GM18517 (cell line): ENCODE measurements around the gene USP27X.

Experiments used
- ATAC-seq: cut with Tn5 transposase; IDR thresholded peaks from one replicate; pipeline ENCODE4 v1.9.1; 2021; ENCODE audit warnings: mild to moderate bottlenecking, moderate library complexity; ENCODE audit not compliant: unreplicated experiment

The USP27X gene

GRCh38 chrX:49880668-49881067 is 1.4 kb downstream of the USP27X start:
- ATAC-seq: no peak

DNA sequence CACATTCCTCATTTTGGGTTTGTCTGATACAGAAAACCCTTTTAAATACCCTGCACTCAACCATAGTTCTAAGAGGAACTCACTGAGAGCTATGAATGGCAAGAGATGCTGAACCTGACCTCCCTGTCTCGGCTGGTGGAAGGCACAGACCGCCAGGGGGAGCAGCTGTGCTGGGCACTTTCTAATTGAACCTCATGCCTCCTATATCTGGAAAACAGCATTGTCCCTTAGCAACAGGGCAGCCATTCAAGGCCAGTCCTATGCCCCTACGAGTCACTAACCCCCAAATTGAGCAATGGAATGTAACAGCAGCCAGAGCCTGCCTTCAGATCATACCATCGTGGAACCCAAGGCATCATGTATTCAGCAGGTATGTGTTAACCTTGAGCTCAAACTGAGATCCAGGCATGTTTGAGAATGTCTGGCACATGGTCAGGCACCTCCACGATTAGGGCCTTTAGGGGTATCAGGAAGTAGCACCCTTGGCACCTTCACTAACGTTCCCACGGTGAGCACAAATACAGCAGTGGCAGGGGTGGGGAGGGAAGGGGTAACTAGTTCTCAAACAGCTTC is 5.1 kb downstream of the USP27X start:
- peak; percentile 79 for ATAC-seq

DNA sequence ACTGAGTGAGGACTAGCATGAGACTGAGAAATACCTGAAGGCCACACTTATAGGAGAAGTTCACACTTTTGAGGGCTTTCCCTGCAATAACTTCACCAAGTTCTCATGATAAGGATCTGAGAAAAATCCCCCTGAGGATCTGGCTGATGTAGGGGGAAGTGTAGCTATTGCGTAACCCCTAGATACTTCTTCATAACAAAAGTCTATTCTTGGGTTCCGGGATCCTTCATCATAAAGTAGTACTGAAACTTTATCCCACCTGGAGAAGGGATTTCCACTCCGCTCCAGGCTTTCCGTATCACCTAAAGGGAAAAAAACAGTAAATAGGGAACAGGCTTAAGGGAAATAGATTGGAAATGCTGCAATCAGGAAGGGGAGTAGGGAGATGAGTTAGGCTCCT is 13.3 kb downstream of the USP27X start:
- no peak for ATAC-seq

DNA sequence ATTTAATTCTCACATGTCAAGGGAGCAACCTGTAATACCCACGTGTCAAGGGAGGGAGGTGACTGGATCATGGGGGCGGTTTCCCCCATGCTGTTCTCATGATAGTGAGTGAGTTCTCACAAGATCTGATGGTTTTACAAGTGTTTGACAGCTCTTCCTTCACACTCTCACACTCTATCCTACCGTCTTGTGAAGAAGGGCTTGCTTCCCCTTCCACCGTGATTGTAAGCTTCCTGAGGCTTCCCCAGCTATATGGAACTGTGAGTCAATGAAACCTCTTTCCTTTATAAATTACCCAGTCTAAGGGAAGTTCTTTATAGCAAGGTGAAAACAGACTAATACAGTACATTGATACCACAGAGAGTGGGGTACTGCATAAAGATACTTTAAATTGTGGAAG is 17.7 kb downstream of the USP27X start:
- no peak for ATAC-seq

- ATAC-seq: no peak
Measured at GRCh38 chrX:49901048-49901447, 21.8 kb downstream of the USP27X start.

- ATAC-seq: peak; percentile 80
Measured at GRCh38 chrX:49910344-49910743, 31.1 kb downstream of the USP27X start.

DNA sequence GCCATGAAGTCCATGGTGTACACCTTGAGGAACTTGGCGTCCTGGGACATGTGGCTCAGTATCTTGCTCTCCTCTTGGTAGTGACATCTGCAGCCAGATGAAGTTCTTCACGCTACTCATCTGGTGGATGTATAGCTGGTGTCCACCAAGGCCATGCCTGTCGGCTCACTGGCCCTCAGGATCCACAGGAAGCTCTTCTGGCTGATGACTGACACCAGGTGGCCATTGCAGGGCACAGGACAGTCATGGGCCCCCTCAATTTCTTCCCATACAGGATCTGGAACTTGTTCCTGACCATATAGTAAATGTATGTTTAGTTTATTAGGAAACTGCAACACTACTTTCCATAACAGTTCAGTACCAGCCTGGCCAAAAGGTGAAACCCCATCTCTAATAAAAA is 32.8 kb downstream of the USP27X start:
- no peak for ATAC-seq

GRCh38 chrX:49912861-49913260 is 33.6 kb downstream of the USP27X start:
- no peak for ATAC-seq

GRCh38 chrX:49915361-49916222 is 36.3 kb downstream of the USP27X start:
- ATAC-seq: no peak

DNA sequence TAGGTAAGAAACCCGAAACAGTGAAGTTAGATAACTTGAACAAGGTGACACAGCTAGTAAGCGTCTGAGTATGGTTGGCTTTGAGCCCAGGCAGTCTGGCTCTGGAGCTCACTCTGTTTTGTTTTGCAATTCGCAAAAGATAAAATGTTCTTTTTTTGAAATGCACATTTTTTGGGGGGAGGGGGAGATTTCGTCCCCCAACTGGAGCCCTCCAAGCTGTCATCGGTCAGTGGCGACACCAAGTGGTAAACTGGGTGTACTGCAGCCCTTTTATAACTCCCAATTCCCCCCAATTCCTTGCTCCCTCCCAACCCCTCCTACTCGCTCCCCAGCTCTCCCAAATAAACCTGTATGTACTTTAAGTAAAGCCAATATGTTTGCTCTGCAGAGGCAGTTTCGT is 40.3 kb downstream of the USP27X start:
- ATAC-seq: no peak

DNA sequence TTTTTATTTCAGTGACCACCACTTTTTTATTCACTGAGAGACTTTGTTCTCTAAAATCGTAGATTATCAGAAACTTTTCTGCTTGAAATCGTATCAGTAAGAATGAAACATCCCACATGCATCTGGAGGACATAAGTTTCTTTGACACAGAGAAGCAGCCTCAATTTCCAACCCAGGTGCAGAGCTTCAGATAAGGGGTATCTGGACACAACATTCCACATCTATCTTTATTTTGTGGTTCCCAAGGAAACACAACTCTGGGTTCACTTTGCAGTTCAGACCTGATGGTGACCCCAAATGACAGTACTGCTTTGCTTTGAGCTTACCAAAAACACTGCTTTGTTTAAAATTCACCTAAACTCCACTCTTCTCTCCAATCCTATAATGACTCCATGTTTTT is 41.8 kb downstream of the USP27X start:
- no peak for ATAC-seq

DNA sequence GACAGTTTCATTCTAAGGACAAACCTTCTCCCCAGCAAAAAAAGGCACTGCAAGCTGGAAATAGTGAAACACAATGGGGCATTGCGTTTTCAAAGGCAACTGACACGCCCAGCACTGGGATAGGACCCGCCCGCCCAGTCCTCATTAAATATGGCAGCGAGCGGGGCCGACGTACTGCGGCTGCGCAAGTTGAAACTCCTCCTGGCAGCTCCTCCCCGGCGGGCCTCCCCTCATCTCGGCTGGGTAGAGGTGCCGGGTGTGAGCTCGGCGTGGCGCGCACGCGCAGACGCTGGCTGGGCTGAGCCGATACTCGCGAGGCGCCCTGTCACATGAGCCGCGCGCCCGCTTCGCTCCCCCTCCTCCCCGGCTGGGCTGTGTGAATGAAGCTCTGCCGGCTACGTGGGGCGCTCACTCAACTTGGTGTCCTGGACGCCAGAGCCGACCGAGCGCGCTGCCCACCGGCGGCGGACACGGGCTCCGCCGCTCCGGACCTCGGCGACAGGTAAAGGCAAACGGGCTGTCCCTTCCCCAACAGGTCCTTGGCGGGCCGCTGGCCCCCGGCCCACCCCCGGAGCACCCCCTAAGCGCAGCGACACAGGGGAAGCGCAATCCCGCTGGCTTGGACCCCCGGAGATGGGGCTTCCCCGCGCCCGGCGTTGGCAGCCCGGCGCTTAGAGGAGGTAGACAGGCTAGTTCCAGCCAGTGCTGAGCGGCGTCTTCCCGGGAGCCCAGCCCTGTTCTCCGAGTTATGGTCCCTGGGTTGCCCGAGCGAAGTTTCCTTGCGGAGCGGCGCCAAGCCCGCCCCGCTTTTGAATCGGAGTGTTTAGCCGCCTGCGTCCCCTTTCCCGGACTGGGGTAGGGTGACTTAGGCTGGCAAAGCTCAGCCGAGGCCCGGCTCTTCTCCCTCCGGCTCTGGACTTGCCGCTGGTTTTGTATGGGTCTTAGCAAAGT is 43.3 kb downstream of the USP27X start, which contains the start of gene CLCN5:
Gene CLCN5, plus strand, starts transcription at position 306 of the 951 bp plus-strand sequence. CDS start 2,703 bp downstream, outside the sequence.
- ATAC-seq: peak; percentile 85

- ATAC-seq: no peak
Measured at GRCh38 chrX:49925176-49925575, 45.9 kb downstream of the USP27X start.

DNA sequence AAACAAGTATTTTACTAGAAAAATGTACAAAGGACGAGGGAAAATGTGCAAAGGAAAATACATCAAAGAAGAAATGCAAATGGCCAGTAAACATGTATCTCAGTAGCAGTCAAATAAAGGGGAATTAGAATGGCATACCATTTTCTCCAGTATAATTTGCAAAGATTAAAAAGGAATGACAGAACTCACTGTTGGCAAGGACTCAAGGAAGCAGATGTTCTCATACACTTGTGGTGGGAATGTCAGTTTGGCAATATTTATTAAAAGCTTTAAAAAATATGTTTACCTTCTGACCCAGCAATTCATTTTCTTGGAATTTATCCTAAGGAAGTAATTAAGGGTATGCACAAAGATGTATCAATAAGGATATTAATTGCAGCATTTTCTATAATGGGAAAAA is 50.8 kb downstream of the USP27X start:
- ATAC-seq: no peak
